Activated T-helper 9 cell treated with anti-CD3 and anti-CD28 coated beads, Interleukin-2, amount 50 U/mL, for 16 hours (primary cell): ENCODE results near the gene DCHS2.
"Not testable (repeated sequence)": the region's sequence is repeated elsewhere in the genome, so short reads cannot be mapped to it uniquely, and the experiment has no call there.

ENCODE experiments used
- DNase-seq: peaks from one replicate; pipeline ENCODE4 v3.0.0-alpha.2; 2020; ENCODE audit warnings: low read depth

Gene DCHS2

GRCh38 chr4:154217384-154217783, 274.2 kb downstream of the DCHS2 start:
- not testable (repeated sequence) for DNase-seq

GRCh38 chr4:154211506-154211905, 280.1 kb downstream of the DCHS2 start:
- no peak for DNase-seq

GRCh38 chr4:154208424-154208823, 283.2 kb downstream of the DCHS2 start:
- no peak for DNase-seq

- DNase-seq, result no peak
Observed at GRCh38 chr4:154205471-154205870, 286.1 kb downstream of the DCHS2 start.

- no peak for DNase-seq
Observed at GRCh38 chr4:154194649-154195048, 296.9 kb downstream of the DCHS2 start.

- no peak for DNase-seq
Observed at GRCh38 chr4:154192585-154192984, 299.0 kb downstream of the DCHS2 start.

- DNase-seq, result no peak
Observed at GRCh38 chr4:154189346-154189745, 302.3 kb downstream of the DCHS2 start.

GRCh38 chr4:154186888-154187287, 304.7 kb downstream of the DCHS2 start:
- DNase-seq, result no peak

- no peak for DNase-seq
Observed at GRCh38 chr4:154186035-154186434, 305.6 kb downstream of the DCHS2 start.

- no peak for DNase-seq
Observed at GRCh38 chr4:154184238-154184637, 307.4 kb downstream of the DCHS2 start.

GRCh38 chr4:154183264-154183663, 308.3 kb downstream of the DCHS2 start:
- no peak for DNase-seq
